Kidney (tissue), 14 donors: ENCODE measurements around the gene C1QTNF1. TPM values are rescaled to one million over a fixed set of nuclear protein-coding genes. Genes with fewer than 3 reads are reported as not detected.

Experiments used
- DNase-seq, 5 donors: peaks; one replicate each; pipeline ENCODE4 v3.0.0-alpha.2; 2013 to 2020
- FAIRE-seq: peaks from 2 replicates; lab custom pipeline; 2012; peaks lifted over from hg19 to GRCh38; lab: Jason Lieb, UNC
- H3K27ac ChIP-seq, 2 donors: one replicate each; pipeline ENCODE4 v1.7.0; 2013; ENCODE audit warnings: low read depth in 2 of 2, low read length in 2 of 2, inconsistent platforms in 1 of 2
- H3K27me3 ChIP-seq: one replicate; pipeline ENCODE4 v1.7.1; 2013; ENCODE audit warnings: low read length, inconsistent platforms; ENCODE audit not compliant: control insufficient read depth, insufficient read depth
- H3K36me3 ChIP-seq, 3 donors: one replicate each; pipeline versions ENCODE4 v1.7.0 to v1.7.1; 2013; ENCODE audit warnings: low read length in 3 of 3, control low read depth in 1 of 3, inconsistent platforms in 1 of 3; ENCODE audit not compliant: insufficient read depth in 3 of 3, control insufficient read depth in 2 of 3
- H3K4me1 ChIP-seq, 3 donors: one replicate each; pipeline versions ENCODE4 v1.7.0 to v1.7.1; 2013; ENCODE audit warnings: low read length in 3 of 3, inconsistent platforms in 1 of 3, low read depth in 1 of 3; ENCODE audit not compliant: control insufficient read depth in 2 of 3, insufficient read depth in 2 of 3
- H3K4me3 ChIP-seq, 3 donors: one replicate each; pipeline versions ENCODE4 v1.7.0 to v1.8.1; 2013; ENCODE audit warnings: low read length in 3 of 3, control low read depth in 1 of 3, inconsistent platforms in 1 of 3
- H3K9ac ChIP-seq, 3 donors: one replicate each; pipeline versions ENCODE4 v1.7.0 to v1.7.1; 2013; ENCODE audit warnings: low read length in 3 of 3, control low read depth in 1 of 3, inconsistent platforms in 1 of 3
- H3K9me3 ChIP-seq, 3 donors: one replicate each; pipeline versions ENCODE4 v1.7.0 to v1.7.1; 2013; ENCODE audit warnings: low read length in 3 of 3, control low read depth in 1 of 3, inconsistent platforms in 1 of 3; ENCODE audit not compliant: control insufficient read depth in 2 of 3, insufficient read depth in 1 of 3
- CTCF ChIP-seq: IDR thresholded peaks from 3 replicates; pipeline ENCODE4 v1.5.1; 2012; ENCODE audit warnings: mild to moderate bottlenecking, moderate library complexity, borderline replicate concordance; ENCODE audit not compliant: insufficient read depth; ENCODE audit errors: extremely low read depth
- intact Hi-C: fragments of 100-400 bp; cut with DNase I; formaldehyde crosslinking; loops from one replicate; pipeline ENCODE4 v1.11.1; 2022
- polyA plus RNA-seq: library from polyadenylated mRNA; stranded (reverse); fragments of 350-450 nt; fragmentation: Illumina TruSeq; extraction: RNeasy Lipid Tissue Mini Kit (QIAGEN cat#74804); gene quantifications from one replicate; pipeline ENCODE4 v1.2.3, GENCODE V29; 2014; ENCODE audit warnings: low read depth, low replicate concordance; ENCODE audit not compliant: insufficient read depth
- total RNA-seq: library from RNA; stranded (reverse); fragmentation: NEBNext Ultra II Directional; extraction: Animal tissue kit (Norgen Biotek cat#: 25700); gene quantifications from one replicate; pipeline ENCODE4 v1.2.1, GENCODE V29; 2021
- donor health status: control.
- donor health status: control.
- donor health status: control.
- donor health status: control.
- donor health status: control.
- donor health status: DM: yes; HTN: yes; CAD: no.
- donor health status: Normal renal cell carcinoma (clear cell type).

C1QTNF1 gene
- total and polyA plus RNA-seq, 2 donors from 2014 or later = 18.0 to 65.2 TPM

- no peak for FAIRE-seq
Observed at GRCh38 chr17:79079421-79080200, 55.6 kb downstream of the C1QTNF1 start.

GRCh38 chr17:79080349-79080748 lies 56.4 kb downstream of the C1QTNF1 start:
- Histone ChIP-seq H3K4me3 (no peak overlapping the region), H3K27ac (no peak overlapping the region), H3K9me3 (no peaks in the 10 kb centered on the region), H3K9ac (no peak overlapping the region), H3K4me1 (peaks cover 0 to 10% (median 0%) of the 10 kb centered on the region in 3 donors), H3K36me3 (peaks cover 0 to 17% (median 14%) of the 10 kb centered on the region in 3 donors), H3K27me3 (no peaks in the 10 kb centered on the region)
- intact Hi-C loops = loop anchor here (5.0 kb wide), 1 partner anchor 33 kb away; no protein-coding TSS in a partner anchor
- DNase-seq = peak in 1 of 5 donors; percentile 37
- no peak for FAIRE-seq
- TF ChIP-seq CTCF = no peak

More at GRCh38 chr17:79079421-79080200, 55.6 kb downstream of the C1QTNF1 start:
- Histone ChIP-seq H3K9ac (no peak overlapping the region), H3K4me1 (peaks cover 0 to 11% (median 0%) of the 10 kb centered on the region in 3 donors), H3K27ac (no peak overlapping the region), H3K27me3 (no peaks in the 10 kb centered on the region), H3K9me3 (no peaks in the 10 kb centered on the region), H3K36me3 (peaks cover 0 to 17% (median 14%) of the 10 kb centered on the region in 3 donors), H3K4me3 (no peak overlapping the region)
- intact Hi-C loops = loop anchor here (5.0 kb wide), 1 partner anchor 32 kb away; no protein-coding TSS in a partner anchor
- peak in 1 of 5 donors; percentile 48 for DNase-seq
- TF ChIP-seq CTCF = no peak

GRCh38 chr17:79080761-79081290 lies 56.9 kb downstream of the C1QTNF1 start:
- no peaks in the 10 kb centered on the region for H3K9me3 ChIP-seq
- H3K4me1 ChIP-seq = peaks cover 0 to 6% (median 0%) of the 10 kb centered on the region in 3 donors
- H3K9ac ChIP-seq = no peak overlapping the region
- no peak for TF ChIP-seq CTCF
- peaks cover 0 to 17% (median 14%) of the 10 kb centered on the region in 3 donors for H3K36me3 ChIP-seq
- no peaks in the 10 kb centered on the region for H3K27me3 ChIP-seq
- FAIRE-seq (no peak), DNase-seq (peak in 1 of 5 donors; percentile 40)
- H3K4me3 ChIP-seq = no peak overlapping the region
- intact Hi-C loops = loop anchor here (5.0 kb wide), 1 partner anchor 34 kb away; no protein-coding TSS in a partner anchor
- H3K27ac ChIP-seq = no peak overlapping the region
